CD14-positive monocyte (primary cell): ENCODE data around the gene HSPB9. TPM values are rescaled to one million over a fixed set of nuclear protein-coding genes. Genes with fewer than 3 reads are reported as not detected.

Source experiments
- DNase-seq, 3 donors: peaks; one replicate each; pipeline ENCODE4 v3.0.0-alpha.2; 2011 to 2022
- H2AFZ ChIP-seq: 2 replicates; pipeline ENCODE4 v1.6.0; 2012; ENCODE audit warnings: mild to moderate bottlenecking, low read depth, low read length, inconsistent platforms; ENCODE audit not compliant: insufficient read depth, poor library complexity, severe bottlenecking
- H3K27ac ChIP-seq, 2 donors: 1 replicate in 1 of 2; 2 replicates in 1 of 2; pipeline ENCODE4 v1.5.1; 2012 to 2013; ENCODE audit warnings: low read length in 2 of 2, control low read depth in 1 of 2, inconsistent platforms in 1 of 2, low read depth in 1 of 2, mild to moderate bottlenecking in 1 of 2
- H3K27me3 ChIP-seq, 2 donors: one replicate each; pipeline versions ENCODE4 v1.6.0 to v1.6.1; 2011 to 2013; ENCODE audit warnings: low read length in 2 of 2; ENCODE audit not compliant: control insufficient read depth in 2 of 2, insufficient read depth in 2 of 2
- H3K36me3 ChIP-seq, 2 donors: replicated peaks in 1 of 2; 1 replicate in 1 of 2; 2 replicates in 1 of 2; pipeline versions ENCODE4 v1.5.1 to v1.6.1; 2012 to 2013; ENCODE audit warnings: low read length in 2 of 2, control low read depth in 1 of 2, inconsistent platforms in 1 of 2, mild to moderate bottlenecking in 1 of 2; ENCODE audit not compliant: insufficient read depth in 2 of 2, control insufficient read depth in 1 of 2
- H3K4me1 ChIP-seq, 2 donors: 1 replicate in 1 of 2; 2 replicates in 1 of 2; pipeline versions ENCODE4 v1.5.1 to v1.6.1; 2012 to 2013; ENCODE audit warnings: low read length in 2 of 2, control low read depth in 1 of 2, inconsistent platforms in 1 of 2, mild to moderate bottlenecking in 1 of 2, moderate library complexity in 1 of 2; ENCODE audit not compliant: insufficient read depth in 2 of 2, control insufficient read depth in 1 of 2
- H3K4me2 ChIP-seq: replicated peaks from 2 replicates; pipeline ENCODE3; 2012; ENCODE audit warnings: low read length, moderate library complexity, mild to moderate bottlenecking; ENCODE audit not compliant: poor library complexity, severe bottlenecking; ENCODE audit errors: extremely low read depth
- H3K4me3 ChIP-seq, 3 experiments: fragments of 200-600 bp in 1 of 3; sonication (generic) in 1 of 3; replicated peaks in 1 of 3; 1 replicate in 2 of 3; 2 replicates in 1 of 3; pipeline ENCODE4 v1.5.1; 2011 to 2013; ENCODE audit warnings: low read length in 3 of 3, mild to moderate bottlenecking in 3 of 3, control low read depth in 2 of 3, low read depth in 2 of 3, inconsistent platforms in 1 of 3, moderate library complexity in 1 of 3
- H3K79me2 ChIP-seq: 2 replicates; pipeline ENCODE4 v1.6.0; 2012; ENCODE audit warnings: mild to moderate bottlenecking, control low read depth, inconsistent platforms, low read length, moderate library complexity; ENCODE audit not compliant: insufficient read depth
- H3K9ac ChIP-seq: 2 replicates; pipeline ENCODE4 v1.6.0; 2017; ENCODE audit warnings: low read length, mild to moderate bottlenecking; ENCODE audit not compliant: insufficient read depth, poor library complexity, severe bottlenecking
- H3K9me3 ChIP-seq, 2 donors: replicated peaks in 1 of 2; 1 replicate in 1 of 2; 2 replicates in 1 of 2; pipeline versions ENCODE4 v1.5.1 to v1.6.1; 2012 to 2013; ENCODE audit warnings: low read length in 2 of 2, control low read depth in 1 of 2; ENCODE audit not compliant: control insufficient read depth in 1 of 2, insufficient read depth in 1 of 2
- H4K20me1 ChIP-seq: 2 replicates; pipeline ENCODE4 v1.6.0; 2012; ENCODE audit warnings: mild to moderate bottlenecking, low read length, control low read depth, moderate library complexity; ENCODE audit not compliant: insufficient read depth
- H3K27ac Mint-ChIP-seq, 7 donors: one replicate each; pipeline ENCODE4 v1.8.0; 2020; ENCODE audit warnings: mild to moderate bottlenecking in 7 of 7, mixed read lengths in 7 of 7, moderate library complexity in 6 of 7, inconsistent platforms in 2 of 7
- H3K27me3 Mint-ChIP-seq, 3 donors: one replicate each; pipeline ENCODE4 v1.8.0; 2021 to 2022; ENCODE audit warnings: low read depth in 3 of 3, mild to moderate bottlenecking in 3 of 3, mixed read lengths in 3 of 3, moderate library complexity in 3 of 3, inconsistent platforms in 1 of 3
- H3K36me3 Mint-ChIP-seq, 2 donors: one replicate each; pipeline ENCODE4 v1.8.0; 2020; ENCODE audit warnings: mixed read lengths in 2 of 2, inconsistent platforms in 1 of 2, mild to moderate bottlenecking in 1 of 2
- H3K4me1 Mint-ChIP-seq: one replicate; pipeline ENCODE4 v1.8.0; 2020; ENCODE audit warnings: mild to moderate bottlenecking, mixed read lengths
- H3K4me3 Mint-ChIP-seq, 2 donors: one replicate each; pipeline ENCODE4 v1.8.0; 2020; ENCODE audit warnings: mild to moderate bottlenecking in 2 of 2, mixed read lengths in 2 of 2, moderate library complexity in 1 of 2
- H3K9me3 Mint-ChIP-seq, 7 donors: one replicate each; pipeline ENCODE4 v1.8.0; 2020 to 2022; ENCODE audit warnings: mixed read lengths in 7 of 7, mild to moderate bottlenecking in 6 of 7, moderate library complexity in 6 of 7, inconsistent platforms in 2 of 7
- WGBS: methylation state at CpG from one replicate; pipeline ENCODE4 v1.1.5; 2013; ENCODE audit warnings: missing lambda C conversion rate; ENCODE audit not compliant: insufficient coverage; 5-methylcytosine and 5-hydroxymethylcytosine counted together
- intact Hi-C, 2 donors: fragments of 100-400 bp; cut with micrococcal nuclease; formaldehyde crosslinking; loops; one replicate each; pipeline versions ENCODE4 v1.15.0 to v1.15.1; 2023
- polyA plus RNA-seq, 3 donors: library from polyadenylated mRNA; depleted of rRNA in 1 of 3; unstranded in 2 of 3; stranded (reverse) in 1 of 3; fragments of 300-500 nt in 2 of 3; fragments of >200 nt in 1 of 3; fragmentation: Illumina TruSeq in 2 of 3; gene quantifications; 1 replicate in 2 of 3; 2 replicates in 1 of 3; pipeline ENCODE4 v1.2.3, GENCODE V29; 2012 to 2021
- TF ChIP-seq, protein P1 (sequence below): fragments of 200-600 bp; IDR thresholded peaks from one replicate; pipeline ENCODE4 v1.8.0; 2022; ENCODE audit warnings: antibody characterized with exemption, mild to moderate bottlenecking

The HSPB9 gene
- polyA plus RNA-seq, 3 donors: 0.04 TPM; not detected in 2

DNA sequence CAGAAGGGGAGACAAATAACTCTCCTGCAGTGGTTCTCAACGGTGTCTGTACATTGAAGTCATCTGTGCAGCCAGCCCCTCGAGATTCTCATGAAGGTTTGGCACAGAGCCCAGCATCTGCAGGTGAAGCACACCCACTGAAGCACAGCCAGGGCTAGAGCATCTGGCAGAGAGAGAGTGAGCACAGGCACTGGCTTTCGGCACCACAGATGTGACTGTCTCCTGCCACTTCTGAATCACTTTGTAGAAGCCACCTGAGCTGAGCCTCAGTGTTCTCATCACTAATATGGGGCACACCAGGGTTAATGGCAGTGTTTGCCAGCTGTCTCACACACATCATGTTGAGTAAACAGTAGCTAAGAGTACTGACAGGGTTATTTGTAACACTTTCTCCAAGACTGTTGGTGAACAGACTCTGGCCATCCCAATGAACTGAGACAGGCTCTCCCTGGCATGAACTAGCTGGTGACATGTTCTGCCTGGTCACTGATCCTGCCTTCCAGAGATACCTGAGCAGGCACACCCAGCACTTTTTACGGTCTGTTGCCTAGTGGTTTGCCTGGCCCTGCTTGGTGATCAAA, 10.9 kb downstream of the HSPB9 start:
- peak overlapping the region in 1 of 2 donors; percentile 84 for H3K27ac ChIP-seq
- Mint-ChIP-seq H3K4me1 (peaks cover 68% of the 10 kb centered on the region), H3K27ac (peak overlapping the region; percentile 25 to 91 (median 74)), H3K27me3 (no peaks in the 10 kb centered on the region), H3K4me3 (no peak overlapping the region), H3K9me3 (no peaks in the 10 kb centered on the region), H3K36me3 (peaks cover 34 to 51% of the 10 kb centered on the region in 2 donors)
- H4K20me1 ChIP-seq: peaks cover 99% of the 10 kb centered on the region
- H3K4me2 ChIP-seq: peak overlapping the region; percentile 51
- 38% methylated on average over 4 of the region's 4 CpGs for WGBS
- no peak for DNase-seq
- H3K9ac ChIP-seq: no peak overlapping the region
- H3K36me3 ChIP-seq: peaks cover 26 to 58% of the 10 kb centered on the region in 2 donors
- H2AFZ ChIP-seq: no peak overlapping the region
- H3K4me3 ChIP-seq: no peak overlapping the region
- intact Hi-C loops: no loop called here
- no peaks in the 10 kb centered on the region for H3K27me3 ChIP-seq
- H3K4me1 ChIP-seq: peaks cover 63 to 70% of the 10 kb centered on the region in 2 donors
- TF ChIP-seq, protein P1, sequence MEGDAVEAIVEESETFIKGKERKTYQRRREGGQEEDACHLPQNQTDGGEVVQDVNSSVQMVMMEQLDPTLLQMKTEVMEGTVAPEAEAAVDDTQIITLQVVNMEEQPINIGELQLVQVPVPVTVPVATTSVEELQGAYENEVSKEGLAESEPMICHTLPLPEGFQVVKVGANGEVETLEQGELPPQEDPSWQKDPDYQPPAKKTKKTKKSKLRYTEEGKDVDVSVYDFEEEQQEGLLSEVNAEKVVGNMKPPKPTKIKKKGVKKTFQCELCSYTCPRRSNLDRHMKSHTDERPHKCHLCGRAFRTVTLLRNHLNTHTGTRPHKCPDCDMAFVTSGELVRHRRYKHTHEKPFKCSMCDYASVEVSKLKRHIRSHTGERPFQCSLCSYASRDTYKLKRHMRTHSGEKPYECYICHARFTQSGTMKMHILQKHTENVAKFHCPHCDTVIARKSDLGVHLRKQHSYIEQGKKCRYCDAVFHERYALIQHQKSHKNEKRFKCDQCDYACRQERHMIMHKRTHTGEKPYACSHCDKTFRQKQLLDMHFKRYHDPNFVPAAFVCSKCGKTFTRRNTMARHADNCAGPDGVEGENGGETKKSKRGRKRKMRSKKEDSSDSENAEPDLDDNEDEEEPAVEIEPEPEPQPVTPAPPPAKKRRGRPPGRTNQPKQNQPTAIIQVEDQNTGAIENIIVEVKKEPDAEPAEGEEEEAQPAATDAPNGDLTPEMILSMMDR: no peak
- H3K9me3 ChIP-seq: no peaks in the 10 kb centered on the region
- H3K79me2 ChIP-seq: peaks cover 83% of the 10 kb centered on the region

DNA sequence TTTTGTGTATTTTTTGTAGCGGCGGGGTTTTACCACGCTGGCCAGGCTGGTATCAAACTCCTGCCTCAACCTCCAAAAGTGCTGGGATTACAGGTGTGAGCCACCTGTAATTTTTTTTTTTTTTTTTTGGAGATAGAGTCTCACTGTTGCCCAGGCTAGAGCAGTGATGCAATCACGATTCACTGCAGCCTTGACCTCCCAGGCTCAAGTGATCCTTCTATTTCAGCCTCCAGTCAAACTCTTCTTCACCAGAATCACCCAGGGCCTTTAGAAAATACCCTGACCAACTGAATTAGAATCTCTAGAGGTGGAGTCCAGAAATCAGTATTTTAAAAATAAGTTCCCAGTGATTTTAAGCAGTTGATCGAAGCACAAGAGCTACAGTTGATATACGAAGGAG, 12.5 kb downstream of the HSPB9 start:
- H3K4me1 ChIP-seq: peaks cover 63 to 70% of the 10 kb centered on the region in 2 donors

More for the DNA sequence above, 12.5 kb downstream of the HSPB9 start:
- DNase-seq: no peak
- peaks cover 72% of the 10 kb centered on the region for H3K4me1 Mint-ChIP-seq
- intact Hi-C loops: no loop called here
- H2AFZ ChIP-seq: no peak overlapping the region
- TF ChIP-seq, protein P1: no peak
- no peak overlapping the region for H3K9ac ChIP-seq
- H3K9me3 Mint-ChIP-seq: no peaks in the 10 kb centered on the region
- H3K27me3 ChIP-seq: no peaks in the 10 kb centered on the region
- H3K4me3 Mint-ChIP-seq: no peak overlapping the region
- H3K36me3 Mint-ChIP-seq: peaks cover 20 to 44% of the 10 kb centered on the region in 2 donors
- peaks cover 91% of the 10 kb centered on the region for H3K79me2 ChIP-seq
- peak overlapping the region; percentile 84 to 95 (median 94) for H3K27ac Mint-ChIP-seq
- H3K4me2 ChIP-seq: peak overlapping the region; percentile 52
- peaks cover 99% of the 10 kb centered on the region for H4K20me1 ChIP-seq
- 100% methylated on average over 2 of the region's 6 CpGs for WGBS
- no peaks in the 10 kb centered on the region for H3K27me3 Mint-ChIP-seq
- no peaks in the 10 kb centered on the region for H3K9me3 ChIP-seq
- H3K36me3 ChIP-seq: peaks cover 14 to 58% of the 10 kb centered on the region in 2 donors
- peak overlapping the region in 1 of 3 experiments; percentile 37 for H3K4me3 ChIP-seq
- H3K27ac ChIP-seq: peak overlapping the region; percentile 59 to 84
